Measurements from ENCODE around the gene CDH4.

DNA sequence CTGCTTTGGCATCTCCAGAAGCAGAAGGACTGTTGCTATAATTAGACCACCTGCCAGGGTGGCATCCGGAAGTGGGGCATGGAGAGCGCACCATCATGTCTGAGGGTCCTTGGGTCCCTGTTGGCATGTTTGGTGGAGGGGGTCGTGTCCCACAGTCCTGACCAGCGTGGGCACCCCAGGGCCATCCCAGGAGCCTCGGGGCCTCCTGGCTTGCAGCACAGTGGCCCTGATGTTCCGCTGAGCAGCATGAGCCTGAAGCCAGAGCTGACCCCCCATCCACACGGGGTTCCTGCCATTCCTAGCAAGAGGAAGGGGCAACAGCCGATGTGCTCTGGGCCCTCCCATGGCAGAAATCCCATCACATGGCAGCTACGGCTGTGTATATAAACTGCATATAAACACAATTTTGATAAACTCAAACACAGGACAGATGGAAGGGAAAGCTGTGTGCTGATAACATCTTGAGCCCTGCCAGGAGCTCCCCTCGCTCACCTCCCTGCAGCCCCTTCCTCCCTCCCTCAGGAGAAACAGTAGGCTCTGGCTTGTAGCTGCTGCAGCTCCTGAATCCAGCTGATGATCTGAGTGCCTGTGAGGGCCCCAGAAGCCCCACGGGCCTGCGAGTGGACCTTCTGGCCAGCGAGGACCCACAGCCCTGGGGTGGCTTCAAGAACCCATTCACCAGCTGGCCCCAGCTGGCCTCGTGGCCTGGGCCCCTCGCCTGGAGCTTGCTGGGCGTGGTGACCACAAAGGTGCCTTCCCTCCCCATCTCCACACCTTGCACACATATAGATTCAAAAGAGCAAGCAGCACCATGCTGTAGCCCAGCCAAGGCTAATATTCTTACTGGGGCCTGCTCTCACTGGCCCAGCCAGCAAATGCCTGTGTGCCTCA, 321.6 kb downstream of the CDH4 start:
- TF ChIP-seq, protein P1, sequence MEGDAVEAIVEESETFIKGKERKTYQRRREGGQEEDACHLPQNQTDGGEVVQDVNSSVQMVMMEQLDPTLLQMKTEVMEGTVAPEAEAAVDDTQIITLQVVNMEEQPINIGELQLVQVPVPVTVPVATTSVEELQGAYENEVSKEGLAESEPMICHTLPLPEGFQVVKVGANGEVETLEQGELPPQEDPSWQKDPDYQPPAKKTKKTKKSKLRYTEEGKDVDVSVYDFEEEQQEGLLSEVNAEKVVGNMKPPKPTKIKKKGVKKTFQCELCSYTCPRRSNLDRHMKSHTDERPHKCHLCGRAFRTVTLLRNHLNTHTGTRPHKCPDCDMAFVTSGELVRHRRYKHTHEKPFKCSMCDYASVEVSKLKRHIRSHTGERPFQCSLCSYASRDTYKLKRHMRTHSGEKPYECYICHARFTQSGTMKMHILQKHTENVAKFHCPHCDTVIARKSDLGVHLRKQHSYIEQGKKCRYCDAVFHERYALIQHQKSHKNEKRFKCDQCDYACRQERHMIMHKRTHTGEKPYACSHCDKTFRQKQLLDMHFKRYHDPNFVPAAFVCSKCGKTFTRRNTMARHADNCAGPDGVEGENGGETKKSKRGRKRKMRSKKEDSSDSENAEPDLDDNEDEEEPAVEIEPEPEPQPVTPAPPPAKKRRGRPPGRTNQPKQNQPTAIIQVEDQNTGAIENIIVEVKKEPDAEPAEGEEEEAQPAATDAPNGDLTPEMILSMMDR (IDR thresholded peaks at IDR 0.05; ENCODE audit: borderline replicate concordance, extremely low read depth, low read length, poor library complexity, severe bottlenecking) = no peak
- no peak for TF ChIP-seq EZH2 (IDR thresholded peaks at IDR 0.05; ENCODE audit: borderline replicate concordance, low read depth, low read length, severe bottlenecking)
